Caki2 (cell line): Measurements from ENCODE around the gene TLE5. TPM values are rescaled to one million over a fixed set of nuclear protein-coding genes. Genes with fewer than 3 reads are reported as not detected.
"Not testable (repeated sequence)": the region's sequence is repeated elsewhere in the genome, so short reads cannot be mapped to it uniquely, and the experiment has no call there.

Experiments
- DNase-seq: peaks from one replicate; pipeline ENCODE4 v3.0.0-alpha.2; 2015; ENCODE audit warnings: low read depth
- in situ Hi-C: cut with HindIII; loops from 2 replicates; pipeline ENCODE4 v1.10.0; 2016; ENCODE audit warnings: low sequenced_read_pairs, low pct_unique_long_range_greater_than_20kb, mixed read lengths
- total RNA-seq: library from RNA; depleted of rRNA; stranded (reverse); fragments of >200 nt; shearing (Covaris generic); gene quantifications from 2 replicates; pipeline ENCODE4 v1.2.3, GENCODE V29; 2014; ENCODE audit warnings: low replicate concordance

Gene TLE5
- total RNA-seq, 1 experiment from 2014 or later = 168 TPM

- in situ Hi-C loops = no loop called here
- no peak for DNase-seq
Observed at GRCh38 chr19:3098141-3098514, 35.8 kb upstream of the TLE5 start.

- in situ Hi-C loops = no loop called here
Observed at GRCh38 chr19:3097442-3097871, 35.2 kb upstream of the TLE5 start.

GRCh38 chr19:3096902-3097326 lies 34.6 kb upstream of the TLE5 start:
- in situ Hi-C loops = no loop called here
- no peak for DNase-seq

More at GRCh38 chr19:3097442-3097871, 35.2 kb upstream of the TLE5 start:
- DNase-seq = no peak

- in situ Hi-C loops = no loop called here
- no peak for DNase-seq
Observed at GRCh38 chr19:3096267-3096901, 34.1 kb upstream of the TLE5 start.

- DNase-seq = no peak
- in situ Hi-C loops = no loop called here
Observed at GRCh38 chr19:3095441-3096191, 33.3 kb upstream of the TLE5 start.

GRCh38 chr19:3094601-3095440 lies 32.5 kb upstream of the TLE5 start:
- DNase-seq = no peak
- in situ Hi-C loops = no loop called here

- in situ Hi-C loops, DNase-seq: not testable (repeated sequence)
Observed at GRCh38 chr19:3089299-3089855, 27.1 kb upstream of the TLE5 start.

GRCh38 chr19:3087769-3088168 lies 25.5 kb upstream of the TLE5 start:
- DNase-seq = no peak
- in situ Hi-C loops = no loop called here

- DNase-seq = no peak
- in situ Hi-C loops = no loop called here
Observed at GRCh38 chr19:3084943-3085342, 22.6 kb upstream of the TLE5 start.

GRCh38 chr19:3083964-3084363 lies 21.7 kb upstream of the TLE5 start:
- in situ Hi-C loops = no loop called here
- DNase-seq = no peak

GRCh38 chr19:3082331-3082730 lies 20.0 kb upstream of the TLE5 start:
- DNase-seq = no peak
- in situ Hi-C loops = no loop called here

- DNase-seq = peak; percentile 56
- in situ Hi-C loops = no loop called here
Observed at GRCh38 chr19:3080286-3080685, 18.0 kb upstream of the TLE5 start.

GRCh38 chr19:3079578-3079977 lies 17.3 kb upstream of the TLE5 start:
- in situ Hi-C loops = no loop called here
- DNase-seq = no peak

GRCh38 chr19:3075605-3076431 lies 13.5 kb upstream of the TLE5 start:
- in situ Hi-C loops = no loop called here
- DNase-seq = peak; percentile 40

GRCh38 chr19:3073931-3074595 lies 11.8 kb upstream of the TLE5 start:
- DNase-seq = no peak

GRCh38 chr19:3073159-3073563 lies 10.9 kb upstream of the TLE5 start:
- in situ Hi-C loops = no loop called here
- peak; percentile 60 for DNase-seq

More at GRCh38 chr19:3073931-3074595, 11.8 kb upstream of the TLE5 start:
- in situ Hi-C loops = no loop called here

GRCh38 chr19:3071768-3072167 lies 9.5 kb upstream of the TLE5 start:
- DNase-seq = no peak
- in situ Hi-C loops = no loop called here
